ENCODE measurements around the gene DSE.

Gene DSE

GRCh38 chr6:116439522-116440051, 68.8 kb downstream of the DSE start:
- in situ Hi-C loops (cut with HindIII; ENCODE audit: low sequenced_read_pairs), result no loop called here
- TF ChIP-seq CTCF (IDR thresholded peaks at IDR 0.05; ENCODE audit: low read depth, low read length), result no peak
- H3K4me3 ChIP-seq (ENCODE audit: low read depth, low read length), result no peak overlapping the region
- DNase-seq (ENCODE audit: low read depth, low spot score), result peak; percentile 49

GRCh38 chr6:116443105-116443504, 72.4 kb downstream of the DSE start:
- H3K4me3 ChIP-seq (ENCODE audit: low read depth, low read length), result no peak overlapping the region
- no peak for TF ChIP-seq CTCF (IDR thresholded peaks at IDR 0.05; ENCODE audit: low read depth, low read length)
- no peak for DNase-seq (ENCODE audit: low read depth, low spot score)
- in situ Hi-C loops (cut with HindIII; ENCODE audit: low sequenced_read_pairs), result no loop called here

- peak; percentile 63 for TF ChIP-seq CTCF (IDR thresholded peaks at IDR 0.05; ENCODE audit: low read depth, low read length)
- H3K4me3 ChIP-seq (ENCODE audit: low read depth, low read length), result no peak overlapping the region
- in situ Hi-C loops (cut with HindIII; ENCODE audit: low sequenced_read_pairs), result no loop called here
- DNase-seq (ENCODE audit: low read depth, low spot score), result peak; percentile 42
These were observed 73.3 kb downstream of the DSE start for GRCh38 chr6:116444092-116444491.

- TF ChIP-seq CTCF (IDR thresholded peaks at IDR 0.05; ENCODE audit: low read depth, low read length), result no peak
- in situ Hi-C loops (cut with HindIII; ENCODE audit: low sequenced_read_pairs), result no loop called here
- H3K4me3 ChIP-seq (ENCODE audit: low read depth, low read length), result no peak overlapping the region
- DNase-seq (ENCODE audit: low read depth, low spot score), result no peak
These were observed 73.8 kb downstream of the DSE start for GRCh38 chr6:116444575-116444974.

- in situ Hi-C loops (cut with HindIII; ENCODE audit: low sequenced_read_pairs), result no loop called here
- DNase-seq (ENCODE audit: low read depth, low spot score), result no peak
- H3K4me3 ChIP-seq (ENCODE audit: low read depth, low read length), result no peak overlapping the region
- no peak for TF ChIP-seq CTCF (IDR thresholded peaks at IDR 0.05; ENCODE audit: low read depth, low read length)
These were observed 74.4 kb downstream of the DSE start for GRCh38 chr6:116445102-116445501.

GRCh38 chr6:116446399-116446798, 75.7 kb downstream of the DSE start:
- no peak for TF ChIP-seq CTCF (IDR thresholded peaks at IDR 0.05; ENCODE audit: low read depth, low read length)
- in situ Hi-C loops (cut with HindIII; ENCODE audit: low sequenced_read_pairs), result no loop called here
- DNase-seq (ENCODE audit: low read depth, low spot score), result no peak

GRCh38 chr6:116447052-116447451, 76.3 kb downstream of the DSE start:
- no peak for TF ChIP-seq CTCF (IDR thresholded peaks at IDR 0.05; ENCODE audit: low read depth, low read length)
- in situ Hi-C loops (cut with HindIII; ENCODE audit: low sequenced_read_pairs), result no loop called here
- no peak overlapping the region for H3K4me3 ChIP-seq (ENCODE audit: low read depth, low read length)
- DNase-seq (ENCODE audit: low read depth, low spot score), result no peak

More at GRCh38 chr6:116446399-116446798, 75.7 kb downstream of the DSE start:
- no peak overlapping the region for H3K4me3 ChIP-seq (ENCODE audit: low read depth, low read length)
